Muscle layer of colon (tissue), 2 donors: ENCODE results near the gene LIME1.

Experiments used
- H3K27ac ChIP-seq: one replicate; pipeline ENCODE4 v1.7.0; 2013; ENCODE audit warnings: low read depth, mild to moderate bottlenecking, low read length, moderate library complexity
- H3K27me3 ChIP-seq, 2 donors: one replicate each; pipeline ENCODE4 v1.7.0; 2013; ENCODE audit warnings: low read length in 2 of 2, mild to moderate bottlenecking in 2 of 2; ENCODE audit not compliant: insufficient read depth in 2 of 2, control insufficient read depth in 1 of 2
- H3K36me3 ChIP-seq: one replicate; pipeline ENCODE4 v1.7.0; 2013; ENCODE audit warnings: mild to moderate bottlenecking, low read length; ENCODE audit not compliant: insufficient read depth
- H3K4me1 ChIP-seq: one replicate; pipeline ENCODE4 v1.7.0; 2013; ENCODE audit warnings: mild to moderate bottlenecking, low read length; ENCODE audit not compliant: insufficient read depth
- H3K4me3 ChIP-seq, 2 donors: one replicate each; pipeline ENCODE4 v1.7.0; 2013; ENCODE audit warnings: low read length in 2 of 2, low read depth in 1 of 2, mild to moderate bottlenecking in 1 of 2, moderate library complexity in 1 of 2
- H3K9ac ChIP-seq: one replicate; pipeline ENCODE4 v1.7.0; 2013; ENCODE audit warnings: low read length
- H3K9me3 ChIP-seq: one replicate; pipeline ENCODE4 v1.7.0; 2013; ENCODE audit warnings: mild to moderate bottlenecking, low read length
- donor health status: abdominal sarcoma.
- donor health status: Adenocarcinoma of cecum.

LIME1 gene

DNA sequence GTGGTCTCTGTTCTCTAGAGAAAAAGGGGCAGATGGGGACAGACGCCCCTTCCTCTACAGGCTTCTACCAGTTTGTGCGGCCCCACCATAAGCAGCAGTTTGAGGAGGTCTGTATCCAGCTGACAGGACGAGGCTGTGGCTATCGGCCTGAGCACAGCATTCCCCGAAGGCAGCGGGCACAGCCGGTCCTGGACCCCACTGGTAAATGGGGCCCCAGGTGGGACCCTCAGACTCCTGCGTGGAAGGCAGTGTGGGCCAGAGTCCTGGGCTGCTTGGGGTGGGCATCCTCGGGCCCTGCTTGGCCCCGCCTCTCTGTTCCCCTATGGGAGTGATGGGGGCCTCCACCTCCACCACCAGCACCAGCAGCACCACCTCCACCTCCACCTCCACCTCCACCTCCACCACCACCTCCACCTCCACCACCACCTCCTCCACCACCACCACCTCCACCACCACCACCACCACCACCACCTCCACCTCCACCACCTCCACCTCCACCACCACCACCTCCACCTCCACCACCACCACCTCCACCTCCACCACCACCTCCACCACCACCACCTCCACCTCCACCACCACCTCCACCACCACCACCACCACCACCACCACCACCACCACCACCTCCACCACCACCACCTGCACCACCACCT lies 43.3 kb upstream of the LIME1 start:
- Histone ChIP-seq H3K36me3 (peaks cover 15% of the 10 kb centered on the region), H3K27me3 (no peaks in the 10 kb centered on the region), H3K27ac (no peak overlapping the region), H3K4me3 (no peak overlapping the region), H3K9me3 (no peaks in the 10 kb centered on the region), H3K4me1 (no peaks in the 10 kb centered on the region), H3K9ac (no peak overlapping the region)

DNA sequence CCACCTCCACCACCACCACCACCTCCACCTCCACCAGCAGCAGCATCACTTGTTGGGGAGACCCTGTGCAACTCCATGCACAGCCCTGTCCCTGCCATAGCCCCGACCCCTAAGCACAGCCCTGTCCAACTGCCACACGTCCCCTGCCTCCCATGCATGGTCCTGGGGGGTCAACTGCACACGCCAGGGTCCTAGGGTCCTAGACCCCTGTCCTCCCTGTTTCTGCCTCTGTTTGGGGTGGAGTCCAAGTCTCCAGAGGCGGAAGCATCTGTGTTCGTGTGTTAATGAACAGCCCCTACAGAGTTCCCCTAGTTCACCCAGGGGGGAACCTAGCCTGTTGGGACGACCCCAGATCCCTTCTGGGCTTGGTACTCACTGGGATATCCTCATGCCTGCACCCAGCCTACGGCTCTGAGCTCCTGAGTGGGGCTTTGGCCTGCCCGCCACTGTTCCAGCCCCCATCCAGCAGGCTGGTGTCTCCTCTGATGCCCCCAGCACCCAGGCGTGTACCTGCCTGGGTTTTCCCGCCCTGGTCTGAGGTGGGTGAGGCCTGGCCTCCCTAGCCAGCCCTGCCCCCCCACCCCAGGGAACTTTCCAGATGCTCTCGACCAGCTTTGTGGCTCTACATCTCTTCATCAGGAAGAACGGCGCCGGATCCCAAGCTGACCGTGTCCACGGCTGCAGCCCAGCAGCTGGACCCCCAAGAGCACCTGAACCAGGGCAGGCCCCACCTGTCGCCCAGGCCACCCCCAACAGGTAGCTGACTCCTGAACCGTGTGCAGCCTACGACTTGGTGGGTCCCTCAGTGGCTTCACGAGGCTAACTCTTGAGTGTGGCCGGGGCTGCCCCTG lies 42.5 kb upstream of the LIME1 start:
- Histone ChIP-seq H3K36me3 (peaks cover 15% of the 10 kb centered on the region), H3K9me3 (no peaks in the 10 kb centered on the region), H3K27me3 (no peaks in the 10 kb centered on the region), H3K4me1 (no peaks in the 10 kb centered on the region), H3K4me3 (no peak overlapping the region), H3K27ac (no peak overlapping the region), H3K9ac (no peak overlapping the region)

DNA sequence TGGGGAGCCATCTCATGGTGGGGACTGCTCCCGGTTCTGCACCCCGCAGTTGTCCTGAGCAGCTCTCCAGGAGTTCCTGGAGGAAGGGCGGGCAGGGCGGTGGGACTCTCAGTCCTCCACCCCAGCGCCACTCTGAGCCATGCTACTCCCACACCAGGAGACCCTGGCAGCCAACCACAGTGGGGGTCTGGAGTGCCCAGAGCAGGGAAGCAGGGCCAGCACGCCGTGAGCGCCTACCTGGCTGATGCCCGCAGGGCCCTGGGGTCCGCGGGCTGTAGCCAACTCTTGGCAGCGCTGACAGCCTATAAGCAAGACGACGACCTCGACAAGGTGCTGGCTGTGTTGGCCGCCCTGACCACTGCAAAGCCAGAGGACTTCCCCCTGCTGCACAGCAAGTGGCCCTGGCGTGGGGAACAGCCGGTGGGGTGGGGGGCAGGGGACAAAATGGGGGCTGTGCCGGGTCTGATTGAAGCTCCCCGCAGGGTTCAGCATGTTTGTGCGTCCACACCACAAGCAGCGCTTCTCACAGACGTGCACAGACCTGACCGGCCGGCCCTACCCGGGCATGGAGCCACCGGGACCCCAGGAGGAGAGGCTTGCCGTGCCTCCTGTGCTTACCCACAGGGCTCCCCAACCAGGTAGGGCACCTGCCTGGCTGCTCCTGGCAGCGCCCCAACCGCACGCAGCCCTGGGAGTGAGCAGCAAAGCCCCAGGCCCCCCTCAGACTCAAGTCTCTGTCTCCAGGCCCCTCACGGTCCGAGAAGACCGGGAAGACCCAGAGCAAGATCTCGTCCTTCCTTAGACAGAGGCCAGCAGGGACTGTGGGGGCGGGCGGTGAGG lies 41.7 kb upstream of the LIME1 start:
- no peaks in the 10 kb centered on the region for H3K4me1 ChIP-seq
- no peak overlapping the region for H3K9ac ChIP-seq
- H3K36me3 ChIP-seq = peaks cover 15% of the 10 kb centered on the region
- no peaks in the 10 kb centered on the region for H3K9me3 ChIP-seq
- no peaks in the 10 kb centered on the region for H3K27me3 ChIP-seq
- no peak overlapping the region for H3K4me3 ChIP-seq
- H3K27ac ChIP-seq = no peak overlapping the region

DNA sequence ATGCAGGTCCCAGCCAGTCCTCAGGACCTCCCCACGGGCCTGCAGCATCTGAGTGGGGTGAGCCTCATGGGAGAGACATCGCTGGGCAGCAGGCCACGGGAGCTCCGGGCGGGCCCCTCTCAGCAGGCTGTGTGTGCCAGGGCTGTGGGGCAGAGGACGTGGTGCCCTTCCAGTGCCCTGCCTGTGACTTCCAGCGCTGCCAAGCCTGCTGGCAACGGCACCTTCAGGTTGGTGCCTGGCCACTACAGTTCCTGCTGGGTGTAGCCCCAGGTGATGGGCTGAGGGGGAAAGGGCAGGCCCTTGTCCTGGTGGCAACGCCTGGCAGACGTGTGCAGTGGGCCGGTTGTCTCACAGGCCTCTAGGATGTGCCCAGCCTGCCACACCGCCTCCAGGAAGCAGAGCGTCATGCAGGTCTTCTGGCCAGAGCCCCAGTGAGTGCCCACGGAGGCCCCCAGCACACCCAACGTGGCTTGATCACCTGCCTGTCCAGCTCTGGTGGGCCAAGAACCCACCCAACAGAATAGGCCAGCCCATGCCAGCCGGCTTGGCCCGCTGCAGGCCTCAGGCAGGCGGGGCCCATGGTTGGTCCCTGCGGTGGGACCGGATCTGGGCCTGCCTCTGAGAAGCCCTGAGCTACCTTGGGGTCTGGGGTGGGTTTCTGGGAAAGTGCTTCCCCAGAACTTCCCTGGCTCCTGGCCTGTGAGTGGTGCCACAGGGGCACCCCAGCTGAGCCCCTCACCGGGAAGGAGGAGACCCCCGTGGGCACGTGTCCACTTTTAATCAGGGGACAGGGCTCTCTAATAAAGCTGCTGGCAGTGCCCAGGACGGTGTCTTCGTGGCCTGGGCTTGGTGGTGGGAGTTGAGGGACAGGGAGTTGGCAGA lies 40.8 kb upstream of the LIME1 start:
- Histone ChIP-seq H3K9ac (no peak overlapping the region), H3K4me1 (no peaks in the 10 kb centered on the region), H3K4me3 (no peak overlapping the region), H3K9me3 (no peaks in the 10 kb centered on the region), H3K36me3 (peaks cover 15% of the 10 kb centered on the region), H3K27me3 (no peaks in the 10 kb centered on the region), H3K27ac (no peak overlapping the region)

DNA sequence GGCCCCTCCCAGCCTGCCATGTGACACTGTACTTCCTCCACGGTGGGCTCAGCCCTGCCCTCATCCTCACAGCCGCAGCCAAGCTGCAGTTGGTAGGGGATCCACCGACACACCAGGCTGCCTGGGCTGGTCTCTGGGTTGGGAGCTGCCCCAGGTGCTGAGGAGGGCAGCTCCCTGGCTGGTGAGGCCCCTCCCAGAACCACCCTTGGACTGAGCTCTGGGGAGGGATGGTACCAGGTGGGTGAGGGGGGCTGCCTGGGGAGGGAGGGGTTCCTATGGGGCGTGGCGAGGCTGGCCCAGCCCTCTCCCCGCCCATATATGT lies 40.2 kb upstream of the LIME1 start:
- Histone ChIP-seq H3K9ac (no peak overlapping the region), H3K9me3 (no peaks in the 10 kb centered on the region), H3K27me3 (no peaks in the 10 kb centered on the region), H3K4me1 (no peaks in the 10 kb centered on the region), H3K4me3 (no peak overlapping the region), H3K36me3 (peaks cover 15% of the 10 kb centered on the region), H3K27ac (no peak overlapping the region)

DNA sequence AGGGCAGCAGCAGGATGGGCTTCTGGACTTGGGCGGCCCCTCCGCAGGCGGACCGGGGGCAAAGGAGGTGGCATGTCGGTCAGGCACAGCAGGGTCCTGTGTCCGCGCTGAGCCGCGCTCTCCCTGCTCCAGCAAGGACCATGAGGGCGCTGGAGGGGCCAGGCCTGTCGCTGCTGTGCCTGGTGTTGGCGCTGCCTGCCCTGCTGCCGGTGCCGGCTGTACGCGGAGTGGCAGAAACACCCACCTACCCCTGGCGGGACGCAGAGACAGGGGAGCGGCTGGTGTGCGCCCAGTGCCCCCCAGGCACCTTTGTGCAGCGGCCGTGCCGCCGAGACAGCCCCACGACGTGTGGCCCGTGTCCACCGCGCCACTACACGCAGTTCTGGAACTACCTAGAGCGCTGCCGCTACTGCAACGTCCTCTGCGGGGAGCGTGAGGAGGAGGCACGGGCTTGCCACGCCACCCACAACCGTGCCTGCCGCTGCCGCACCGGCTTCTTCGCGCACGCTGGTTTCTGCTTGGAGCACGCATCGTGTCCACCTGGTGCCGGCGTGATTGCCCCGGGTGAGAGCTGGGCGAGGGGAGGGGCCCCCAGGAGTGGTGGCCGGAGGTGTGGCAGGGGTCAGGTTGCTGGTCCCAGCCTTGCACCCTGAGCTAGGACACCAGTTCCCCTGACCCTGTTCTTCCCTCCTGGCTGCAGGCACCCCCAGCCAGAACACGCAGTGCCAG lies 39.7 kb upstream of the LIME1 start, which contains the start of gene TNFRSF6B:
TNFRSF6B (plus strand) TSS at position 25 of the 729 bp plus-strand sequence; CDS start at position 141, 116 bp downstream.
- H3K27me3 ChIP-seq = no peaks in the 10 kb centered on the region
- H3K9ac ChIP-seq = no peak within 1 kb of the TSS
- H3K4me3 ChIP-seq = no peak within 1 kb of the TSS
- no peak within 1 kb of the TSS for H3K27ac ChIP-seq
- no peaks in the 10 kb centered on the region for H3K4me1 ChIP-seq
- H3K9me3 ChIP-seq = no peaks in the 10 kb centered on the region
- peaks cover 15% of the 10 kb centered on the region for H3K36me3 ChIP-seq

DNA sequence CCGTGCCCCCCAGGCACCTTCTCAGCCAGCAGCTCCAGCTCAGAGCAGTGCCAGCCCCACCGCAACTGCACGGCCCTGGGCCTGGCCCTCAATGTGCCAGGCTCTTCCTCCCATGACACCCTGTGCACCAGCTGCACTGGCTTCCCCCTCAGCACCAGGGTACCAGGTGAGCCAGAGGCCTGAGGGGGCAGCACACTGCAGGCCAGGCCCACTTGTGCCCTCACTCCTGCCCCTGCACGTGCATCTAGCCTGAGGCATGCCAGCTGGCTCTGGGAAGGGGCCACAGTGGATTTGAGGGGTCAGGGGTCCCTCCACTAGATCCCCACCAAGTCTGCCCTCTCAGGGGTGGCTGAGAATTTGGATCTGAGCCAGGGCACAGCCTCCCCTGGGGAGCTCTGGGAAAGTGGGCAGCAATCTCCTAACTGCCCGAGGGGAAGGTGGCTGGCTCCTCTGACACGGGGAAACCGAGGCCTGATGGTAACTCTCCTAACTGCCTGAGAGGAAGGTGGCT lies 39.1 kb upstream of the LIME1 start:
- Histone ChIP-seq H3K27ac (no peak overlapping the region), H3K4me1 (no peaks in the 10 kb centered on the region), H3K36me3 (peaks cover 15% of the 10 kb centered on the region), H3K9ac (no peak overlapping the region), H3K4me3 (no peak overlapping the region), H3K9me3 (no peaks in the 10 kb centered on the region), H3K27me3 (no peaks in the 10 kb centered on the region)

DNA sequence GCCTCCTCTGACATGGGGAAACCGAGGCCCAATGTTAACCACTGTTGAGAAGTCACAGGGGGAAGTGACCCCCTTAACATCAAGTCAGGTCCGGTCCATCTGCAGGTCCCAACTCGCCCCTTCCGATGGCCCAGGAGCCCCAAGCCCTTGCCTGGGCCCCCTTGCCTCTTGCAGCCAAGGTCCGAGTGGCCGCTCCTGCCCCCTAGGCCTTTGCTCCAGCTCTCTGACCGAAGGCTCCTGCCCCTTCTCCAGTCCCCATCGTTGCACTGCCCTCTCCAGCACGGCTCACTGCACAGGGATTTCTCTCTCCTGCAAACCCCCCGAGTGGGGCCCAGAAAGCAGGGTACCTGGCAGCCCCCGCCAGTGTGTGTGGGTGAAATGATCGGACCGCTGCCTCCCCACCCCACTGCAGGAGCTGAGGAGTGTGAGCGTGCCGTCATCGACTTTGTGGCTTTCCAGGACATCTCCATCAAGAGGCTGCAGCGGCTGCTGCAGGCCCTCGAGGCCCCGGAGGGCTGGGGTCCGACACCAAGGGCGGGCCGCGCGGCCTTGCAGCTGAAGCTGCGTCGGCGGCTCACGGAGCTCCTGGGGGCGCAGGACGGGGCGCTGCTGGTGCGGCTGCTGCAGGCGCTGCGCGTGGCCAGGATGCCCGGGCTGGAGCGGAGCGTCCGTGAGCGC lies 38.5 kb upstream of the LIME1 start:
- peaks cover 15% of the 10 kb centered on the region for H3K36me3 ChIP-seq
- no peak overlapping the region for H3K9ac ChIP-seq
- no peaks in the 10 kb centered on the region for H3K27me3 ChIP-seq
- no peaks in the 10 kb centered on the region for H3K9me3 ChIP-seq
- no peak overlapping the region for H3K27ac ChIP-seq
- H3K4me1 ChIP-seq = no peaks in the 10 kb centered on the region
- no peak overlapping the region for H3K4me3 ChIP-seq

DNA sequence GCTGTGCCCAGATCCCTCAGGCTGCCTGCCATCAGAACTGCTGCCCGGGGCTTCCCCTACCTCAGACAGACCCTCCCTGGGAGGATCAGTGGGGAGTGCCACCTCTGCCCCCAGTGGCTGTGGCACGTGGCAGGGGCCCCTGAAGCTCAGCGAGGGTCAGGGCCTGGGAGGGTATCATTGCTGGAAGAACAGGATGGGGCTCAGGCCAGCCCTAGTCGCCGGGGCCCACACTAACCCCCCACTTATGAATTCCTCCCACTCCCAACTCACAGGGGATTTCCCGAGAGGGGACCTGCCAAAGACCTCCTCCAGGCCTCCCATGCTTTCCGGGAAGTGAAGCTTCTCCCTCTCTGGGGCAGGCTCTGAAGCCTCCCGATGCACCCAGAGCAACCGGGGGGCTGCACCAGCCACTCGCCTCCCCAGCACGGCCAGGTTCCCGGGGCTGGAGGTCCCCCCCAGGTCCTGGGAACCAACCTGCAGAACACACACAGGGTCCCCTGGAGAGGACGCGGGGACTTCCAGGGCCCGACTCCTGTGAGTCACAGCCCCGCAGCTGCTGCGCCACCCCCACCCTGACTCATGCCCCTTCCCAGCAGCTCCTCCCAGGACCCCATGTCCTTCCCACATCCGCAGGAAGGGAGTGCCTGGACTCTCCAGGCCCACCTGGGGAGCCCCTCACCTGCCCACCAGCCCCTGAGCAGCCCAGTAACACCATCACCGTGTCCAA lies 37.6 kb upstream of the LIME1 start:
- Histone ChIP-seq H3K27me3 (no peaks in the 10 kb centered on the region), H3K4me1 (no peaks in the 10 kb centered on the region), H3K4me3 (no peak overlapping the region), H3K27ac (no peak overlapping the region), H3K9me3 (no peaks in the 10 kb centered on the region), H3K9ac (no peak overlapping the region), H3K36me3 (peaks cover 13% of the 10 kb centered on the region)
